Bronchial epithelial cell (primary cell): Measurements from ENCODE around the gene PRAMEF18. TPM values are rescaled to one million over a fixed set of nuclear protein-coding genes. Genes with fewer than 3 reads are reported as not detected.
"Not testable (repeated sequence)": the region's sequence is repeated elsewhere in the genome, so short reads cannot be mapped to it uniquely, and the experiment has no call there.

Experiments used
- DNase-seq: peaks from one replicate; pipeline ENCODE4 v3.0.0-alpha.2; 2010; ENCODE audit warnings: low read depth
- FAIRE-seq: peaks from 2 replicates; lab custom pipeline; 2011; peaks lifted over from hg19 to GRCh38; lab: Jason Lieb, UNC
- H3K27me3 ChIP-seq: 2 replicates; pipeline ENCODE4 v1.5.1; 2011; ENCODE audit warnings: low read length; ENCODE audit not compliant: control insufficient read depth, insufficient read depth
- H3K36me3 ChIP-seq: 2 replicates; pipeline ENCODE4 v1.5.1; 2011; ENCODE audit warnings: low read length; ENCODE audit not compliant: control insufficient read depth, insufficient read depth
- H3K4me3 ChIP-seq: 2 replicates; pipeline ENCODE4 v1.5.1; 2011; ENCODE audit warnings: mild to moderate bottlenecking, low read depth, low read length, control low read depth
- total RNA-seq: library from RNA; depleted of rRNA; stranded (reverse); fragments of >200 nt; gene quantifications from 2 replicates; pipeline ENCODE4 v1.2.1, GENCODE V29; 2014
- TF ChIP-seq, protein P1 (sequence below): IDR thresholded peaks from 2 replicates; pipeline ENCODE4 v1.5.1; 2011; ENCODE audit warnings: mild to moderate bottlenecking, moderate library complexity, low read length, control low read depth, inconsistent platforms; ENCODE audit not compliant: insufficient read depth, severe bottlenecking

PRAMEF18 gene
- total RNA-seq, 1 donor from 2014 or later: not detected

DNA sequence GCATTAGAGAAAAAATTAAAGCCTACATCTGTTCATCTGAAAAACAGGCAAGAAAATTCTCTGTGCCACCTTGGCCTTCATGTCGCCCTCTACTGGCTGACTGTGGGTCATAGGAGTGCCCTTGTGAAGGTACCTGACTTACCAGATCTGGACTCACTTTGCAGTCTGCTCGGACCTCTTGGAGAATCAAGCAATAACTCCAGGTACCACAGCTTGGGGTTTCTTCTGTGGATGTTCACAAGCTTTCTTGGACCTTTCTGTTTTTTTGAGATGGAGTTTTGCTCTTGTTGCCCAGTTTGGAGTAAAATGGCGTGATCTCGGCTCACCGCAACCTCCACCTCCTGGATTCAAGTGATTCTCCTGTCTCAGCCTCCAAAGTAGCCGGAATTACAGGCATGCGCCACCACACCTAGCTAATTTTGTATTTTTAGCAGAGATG lies 2.4 kb upstream of the PRAMEF18 start:
- FAIRE-seq (no peak), DNase-seq (no peak)
- Histone ChIP-seq H3K4me3 (no peak overlapping the region), H3K36me3 (no peaks in the 10 kb centered on the region), H3K27me3 (no peaks in the 10 kb centered on the region)
- TF ChIP-seq, protein P1, sequence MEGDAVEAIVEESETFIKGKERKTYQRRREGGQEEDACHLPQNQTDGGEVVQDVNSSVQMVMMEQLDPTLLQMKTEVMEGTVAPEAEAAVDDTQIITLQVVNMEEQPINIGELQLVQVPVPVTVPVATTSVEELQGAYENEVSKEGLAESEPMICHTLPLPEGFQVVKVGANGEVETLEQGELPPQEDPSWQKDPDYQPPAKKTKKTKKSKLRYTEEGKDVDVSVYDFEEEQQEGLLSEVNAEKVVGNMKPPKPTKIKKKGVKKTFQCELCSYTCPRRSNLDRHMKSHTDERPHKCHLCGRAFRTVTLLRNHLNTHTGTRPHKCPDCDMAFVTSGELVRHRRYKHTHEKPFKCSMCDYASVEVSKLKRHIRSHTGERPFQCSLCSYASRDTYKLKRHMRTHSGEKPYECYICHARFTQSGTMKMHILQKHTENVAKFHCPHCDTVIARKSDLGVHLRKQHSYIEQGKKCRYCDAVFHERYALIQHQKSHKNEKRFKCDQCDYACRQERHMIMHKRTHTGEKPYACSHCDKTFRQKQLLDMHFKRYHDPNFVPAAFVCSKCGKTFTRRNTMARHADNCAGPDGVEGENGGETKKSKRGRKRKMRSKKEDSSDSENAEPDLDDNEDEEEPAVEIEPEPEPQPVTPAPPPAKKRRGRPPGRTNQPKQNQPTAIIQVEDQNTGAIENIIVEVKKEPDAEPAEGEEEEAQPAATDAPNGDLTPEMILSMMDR: no peak

DNA sequence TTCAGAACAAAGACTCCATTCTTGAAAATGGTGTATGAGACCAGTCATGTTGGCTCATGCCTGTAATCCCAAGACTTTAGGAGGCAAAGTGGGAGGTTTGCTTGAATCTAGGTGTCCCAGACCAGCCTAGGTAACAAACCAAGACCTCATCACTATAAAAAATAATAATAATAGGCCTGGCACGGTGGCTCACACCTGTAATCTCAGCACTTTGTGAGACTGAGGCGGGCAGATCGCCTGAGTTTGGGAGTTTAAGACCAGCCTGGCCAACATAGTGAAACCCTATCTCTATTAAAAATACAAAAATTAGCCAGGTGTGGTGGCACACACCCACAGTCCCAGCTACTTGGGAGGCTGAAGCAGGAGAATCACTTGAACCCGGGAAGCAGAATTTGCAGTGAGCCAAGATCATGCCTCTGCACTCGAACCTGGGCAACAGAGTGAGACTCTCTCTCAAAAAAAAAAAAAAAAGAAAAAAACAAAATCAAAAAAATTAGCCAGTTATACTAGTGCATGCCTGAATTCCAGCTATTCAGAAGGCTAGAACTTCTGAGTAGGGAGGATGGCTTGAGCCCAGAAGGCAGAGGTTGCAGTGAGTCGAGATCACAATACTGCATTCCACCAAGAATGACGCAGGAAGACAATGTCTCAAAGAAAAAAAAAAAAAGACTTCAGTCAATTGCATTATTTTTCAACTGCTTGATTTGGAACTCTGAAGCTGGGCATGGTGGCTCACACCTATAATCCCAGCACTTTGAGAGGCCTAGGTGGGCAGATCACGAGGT lies 1.5 kb upstream of the PRAMEF18 start:
- H3K27me3 ChIP-seq, FAIRE-seq, H3K4me3 ChIP-seq, H3K36me3 ChIP-seq, DNase-seq: not testable (repeated sequence)

DNA sequence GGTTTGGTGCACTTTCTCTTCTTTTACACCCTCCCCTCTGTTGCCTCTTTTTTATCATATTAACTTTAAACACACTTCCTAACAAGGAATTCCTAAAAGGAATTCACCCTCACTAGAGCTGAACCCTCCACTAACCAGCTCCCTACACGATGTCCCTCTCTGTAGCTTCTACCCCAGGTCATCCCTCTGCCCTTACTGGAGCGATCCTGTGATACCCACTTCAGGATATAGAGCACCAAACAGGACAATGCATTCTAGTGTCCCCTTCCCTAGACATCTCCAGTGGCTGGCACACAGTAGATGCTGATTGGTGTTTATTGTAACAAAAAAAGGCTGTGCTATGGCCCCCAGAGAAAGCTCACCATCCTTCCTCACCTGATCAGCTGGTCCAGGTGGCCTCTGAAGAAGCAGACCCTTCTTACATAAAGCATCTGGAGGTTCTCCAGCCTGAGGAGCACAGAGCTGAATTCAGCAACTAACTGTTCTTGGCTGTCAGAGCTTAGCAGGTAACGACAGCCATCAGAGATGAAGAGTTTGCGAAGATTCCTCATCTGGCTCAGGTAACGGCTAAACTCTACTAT lies 1.4 kb downstream of the PRAMEF18 start:
- Histone ChIP-seq H3K4me3 (no peak overlapping the region), H3K36me3 (no peaks in the 10 kb centered on the region), H3K27me3 (no peaks in the 10 kb centered on the region)
- TF ChIP-seq, protein P1: no peak
- no peak for DNase-seq
- FAIRE-seq: no peak

DNA sequence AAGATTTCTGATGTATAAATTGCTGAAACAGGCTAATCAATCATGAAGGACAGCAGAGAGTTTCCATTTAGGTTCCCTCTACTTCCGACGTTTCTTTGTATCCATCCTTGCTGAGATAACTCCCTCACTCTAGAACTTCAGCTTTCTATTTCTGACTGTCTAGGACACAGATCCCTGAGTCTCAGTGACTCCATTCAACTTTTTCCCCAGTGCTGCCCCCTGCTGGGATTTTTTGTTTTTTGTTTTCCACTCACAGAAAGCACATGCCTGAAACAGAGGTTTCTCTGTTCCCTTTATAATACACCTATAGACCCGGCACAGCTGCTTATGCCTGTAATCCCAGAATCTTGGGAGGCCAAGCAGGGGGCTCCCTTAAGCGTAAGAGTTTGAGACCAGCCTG lies 3.2 kb downstream of the PRAMEF18 start:
- FAIRE-seq, DNase-seq, H3K27me3 ChIP-seq, H3K36me3 ChIP-seq, H3K4me3 ChIP-seq: not testable (repeated sequence)

DNA sequence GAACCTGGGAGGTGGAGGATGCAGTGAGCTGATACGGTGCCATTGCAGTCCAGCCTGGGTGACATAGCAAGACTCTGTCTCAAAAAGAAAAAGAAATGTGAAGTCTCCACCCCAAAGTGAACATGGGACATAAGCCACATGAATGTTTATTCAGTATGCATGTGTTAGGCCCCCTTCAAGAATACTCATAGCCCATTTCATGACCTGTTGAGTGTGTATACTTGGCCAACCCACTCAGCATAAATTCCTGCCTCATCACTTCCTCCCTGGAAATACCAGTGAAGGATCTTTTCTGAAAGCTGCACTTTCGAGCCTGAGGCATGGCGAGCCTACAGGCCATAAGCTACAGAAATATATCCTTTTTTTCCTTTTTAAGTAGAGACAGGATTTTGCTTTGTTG lies 6.8 kb downstream of the PRAMEF18 start:
- FAIRE-seq, DNase-seq, H3K4me3 ChIP-seq, H3K27me3 ChIP-seq, H3K36me3 ChIP-seq: not testable (repeated sequence)

DNA sequence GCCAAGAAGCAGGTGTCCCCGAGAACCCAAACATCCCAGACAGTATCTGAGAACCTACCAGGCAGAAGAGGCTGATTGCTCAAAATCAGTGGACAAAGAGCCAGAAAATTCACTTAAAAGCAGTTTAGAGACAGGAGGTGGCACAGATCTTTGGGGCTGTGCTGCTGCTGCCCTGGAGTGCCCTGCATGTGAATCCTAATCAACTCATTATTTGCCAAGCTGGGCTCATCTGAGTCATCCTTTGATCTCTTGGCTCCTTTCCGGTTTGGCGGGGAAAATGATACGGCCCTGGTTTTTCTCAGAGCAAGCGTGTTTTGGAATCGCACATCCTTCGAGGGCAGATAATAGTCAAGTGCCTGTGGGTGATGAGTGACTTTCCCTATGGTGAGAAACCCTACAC lies 9.3 kb downstream of the PRAMEF18 start:
- not testable (repeated sequence) for DNase-seq, FAIRE-seq, H3K36me3 ChIP-seq, H3K4me3 ChIP-seq, H3K27me3 ChIP-seq

DNA sequence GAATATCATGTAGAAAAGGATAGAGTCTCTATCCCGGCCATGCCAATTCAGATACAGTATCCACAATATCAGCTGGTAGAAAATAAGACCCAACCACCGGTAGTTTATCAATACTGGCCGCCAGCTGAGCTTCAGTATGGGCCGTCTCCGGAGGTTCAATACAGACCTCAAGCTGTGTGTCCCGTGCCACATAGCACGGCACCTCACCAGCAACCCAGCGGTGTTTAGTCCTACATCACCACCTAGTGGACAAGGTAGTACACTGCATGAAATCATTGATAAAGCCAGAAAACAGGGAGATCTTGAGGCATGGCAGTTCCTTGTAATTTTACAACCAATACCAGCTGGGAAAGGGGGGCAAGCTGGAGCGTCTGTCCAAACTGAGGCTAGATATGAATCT lies 17.2 kb downstream of the PRAMEF18 start:
- not testable (repeated sequence) for H3K4me3 ChIP-seq, FAIRE-seq, H3K27me3 ChIP-seq

DNA sequence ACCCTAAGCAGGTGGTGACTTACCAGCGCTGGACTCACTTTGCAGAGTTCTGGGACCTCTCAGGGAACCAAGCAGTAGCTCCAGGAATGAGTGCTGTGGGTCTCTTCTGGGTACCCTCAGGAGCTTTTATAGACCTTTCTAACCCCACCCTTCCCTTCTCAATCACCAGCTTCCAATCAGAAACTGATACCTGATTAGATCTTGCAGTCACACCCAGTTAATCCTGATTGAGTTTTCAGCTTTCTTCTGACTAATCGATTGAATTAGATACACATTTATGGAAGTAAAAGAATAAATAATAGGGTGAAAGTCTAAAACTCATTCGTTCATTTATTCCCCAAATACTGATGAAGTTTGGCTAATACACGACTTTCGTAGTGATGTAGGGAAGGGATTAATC lies 24.6 kb downstream of the PRAMEF18 start, which contains the start of gene PRAMEF13:
Gene PRAMEF13 (minus strand): TSS at position 101 of the 400 bp plus-strand sequence. CDS start 1,820 bp downstream, outside the sequence.
- DNase-seq, H3K36me3 ChIP-seq, FAIRE-seq, H3K27me3 ChIP-seq, H3K4me3 ChIP-seq: not testable (repeated sequence)

More for the DNA sequence above, 17.2 kb downstream of the PRAMEF18 start:
- H3K36me3 ChIP-seq, DNase-seq: not testable (repeated sequence)

Other genes starting within 250 kb of the PRAMEF18 start
- not detected in 2 replicates for gene PRAMEF27, start 169.6 kb downstream of the PRAMEF18 start, total RNA-seq
- not detected in 2 replicates for gene HNRNPCL3, start 165.4 kb downstream of the PRAMEF18 start, total RNA-seq
- not detected in 2 replicates for gene PRAMEF25, start 155.4 kb downstream of the PRAMEF18 start, total RNA-seq
- not detected in 2 replicates for gene HNRNPCL2, start 109.3 kb downstream of the PRAMEF18 start, total RNA-seq
- gene PRAMEF26, start 70.1 kb downstream of the PRAMEF18 start, total RNA-seq: not detected in 2 replicates
- gene HNRNPCL4, start 60.5 kb downstream of the PRAMEF18 start, total RNA-seq: not detected in 2 replicates
- gene PRAMEF9, start 54.3 kb downstream of the PRAMEF18 start, total RNA-seq: not detected in 2 replicates
- gene PRAMEF13, start 24.7 kb downstream of the PRAMEF18 start, total RNA-seq: not detected in 2 replicates
- not detected in 2 replicates for gene PRAMEF5, start 28.0 kb upstream of the PRAMEF18 start, total RNA-seq
- gene PRAMEF8, start 59.0 kb upstream of the PRAMEF18 start, total RNA-seq: not detected in 2 replicates
- not detected in 2 replicates for gene PRAMEF33, start 77.4 kb upstream of the PRAMEF18 start, total RNA-seq
- gene PRAMEF15, start 89.4 kb upstream of the PRAMEF18 start, total RNA-seq: not detected in 2 replicates
- not detected in 2 replicates for gene PRAMEF14, start 121.0 kb upstream of the PRAMEF18 start, total RNA-seq
- gene PRAMEF19, start 145.8 kb upstream of the PRAMEF18 start, total RNA-seq: not detected in 2 replicates
- not detected in 2 replicates for gene PRAMEF17, start 163.5 kb upstream of the PRAMEF18 start, total RNA-seq
- gene PRAMEF20, start 184.3 kb upstream of the PRAMEF18 start, total RNA-seq: not detected in 2 replicates